GM19025 (cell line): ENCODE data around the gene TARS1.

ENCODE experiments used
- ATAC-seq: cut with Tn5 transposase; IDR thresholded peaks from one replicate; pipeline ENCODE4 v1.9.1; 2021; ENCODE audit warnings: mild to moderate bottlenecking, low read depth, moderate library complexity; ENCODE audit not compliant: unreplicated experiment

Gene TARS1

DNA sequence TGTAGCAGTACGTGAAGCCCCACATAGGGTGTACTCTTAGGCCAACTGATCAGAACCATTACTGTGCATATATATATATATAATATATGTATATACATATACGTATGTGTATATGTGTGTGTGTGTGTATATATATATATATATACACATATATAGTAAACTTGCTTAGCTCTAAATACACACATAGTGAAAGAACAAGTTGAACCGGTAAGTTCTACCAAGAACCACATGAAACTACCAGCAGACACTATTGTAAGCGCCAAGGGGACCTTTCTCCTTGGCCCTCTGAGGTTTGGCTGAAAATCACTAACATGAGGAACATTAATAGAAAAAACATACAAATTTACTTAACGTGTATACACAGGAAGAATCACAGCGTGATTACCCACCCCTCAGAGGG, 1.8 kb upstream of the TARS1 start:
- no peak for ATAC-seq

DNA sequence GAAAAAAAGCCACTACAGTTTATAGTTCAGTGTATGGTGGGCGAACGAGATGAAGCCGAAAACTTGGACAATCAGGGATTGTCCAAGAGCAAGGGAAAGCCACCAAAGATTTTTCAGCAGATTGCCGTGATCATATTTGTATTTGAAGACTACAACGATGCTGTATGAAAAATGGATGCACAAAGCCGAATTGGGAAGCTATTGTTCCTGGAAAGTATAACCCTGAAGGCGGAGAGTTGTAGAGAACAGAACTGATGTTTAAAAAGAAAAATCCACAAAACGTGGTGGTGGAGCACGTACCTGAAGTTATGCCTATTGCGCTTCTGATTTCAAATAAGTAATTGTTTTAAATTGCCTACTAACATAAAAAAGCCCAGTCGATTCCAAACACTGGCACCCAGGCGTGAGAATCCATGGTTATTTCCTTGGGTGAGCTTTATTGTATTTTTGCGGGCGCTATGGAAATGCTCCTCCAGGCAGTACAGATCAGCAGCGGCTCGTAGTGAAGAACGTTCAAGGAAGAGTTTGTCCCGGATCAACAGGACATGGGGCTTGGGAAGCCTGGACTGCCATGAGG, 772 bp upstream of the TARS1 start:
- no peak for ATAC-seq

DNA sequence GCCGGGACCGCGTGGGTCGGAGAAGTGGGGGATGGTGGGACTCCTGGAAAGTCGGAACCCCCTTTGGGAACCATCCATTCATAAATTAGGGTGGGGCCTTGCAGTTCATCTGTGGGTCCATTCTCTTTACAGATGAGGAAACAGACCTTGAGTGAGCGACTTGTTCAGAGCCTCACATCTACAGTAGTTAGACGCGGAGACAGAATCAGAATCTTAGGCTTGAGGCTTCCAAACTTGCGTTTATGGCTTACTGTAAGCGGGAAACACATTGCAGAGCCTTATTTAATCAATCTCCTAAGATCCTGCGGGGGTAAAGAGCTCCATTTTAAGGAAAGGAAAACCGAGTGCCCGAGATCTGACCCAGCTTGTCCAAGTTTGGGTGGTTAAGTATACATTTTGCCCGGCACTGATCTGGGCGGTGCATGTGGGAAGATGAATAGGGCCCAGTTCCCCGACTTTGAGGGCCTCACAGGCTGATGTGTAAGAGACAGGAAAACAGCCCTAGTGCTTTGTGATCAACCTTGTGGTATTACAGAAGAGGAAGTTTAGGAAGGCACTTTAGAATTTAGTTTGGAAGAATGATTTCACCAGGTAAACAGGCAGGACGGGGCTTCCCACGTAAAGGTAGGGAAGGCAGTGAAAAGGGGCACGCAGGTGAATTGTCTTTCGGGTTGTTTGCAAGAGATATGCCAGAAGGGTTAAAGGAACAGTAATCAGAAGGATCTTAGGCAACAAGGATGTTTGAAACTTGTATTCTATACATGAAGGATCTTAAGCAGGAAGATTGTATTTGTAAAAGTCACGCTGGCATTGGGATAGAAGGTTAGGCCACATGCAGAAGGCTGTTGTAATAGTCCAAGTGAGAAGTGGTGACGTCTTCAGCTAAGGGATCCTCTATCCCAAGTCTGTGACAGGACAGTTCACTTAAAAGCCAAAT, 744 bp downstream of the TARS1 start:
- no peak for ATAC-seq

DNA sequence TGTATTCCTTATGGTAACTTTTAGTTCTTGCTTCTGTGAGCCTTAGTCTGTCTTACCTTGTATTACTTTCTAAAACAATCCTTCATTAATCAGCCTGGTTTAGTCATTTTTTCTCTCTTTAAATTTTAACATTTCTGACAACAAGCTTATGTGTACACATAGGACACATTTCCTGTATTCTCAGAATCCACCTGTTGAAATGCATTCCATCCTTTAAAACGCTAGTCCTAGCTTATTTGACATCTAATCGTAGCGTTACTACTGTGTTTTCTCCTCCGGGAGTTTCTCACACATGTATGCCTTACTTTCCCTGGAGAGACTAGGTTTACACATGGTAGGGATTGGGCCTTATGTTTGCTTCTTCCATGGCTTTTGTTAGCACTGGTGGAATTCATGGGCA, 3.8 kb downstream of the TARS1 start:
- no peak for ATAC-seq

DNA sequence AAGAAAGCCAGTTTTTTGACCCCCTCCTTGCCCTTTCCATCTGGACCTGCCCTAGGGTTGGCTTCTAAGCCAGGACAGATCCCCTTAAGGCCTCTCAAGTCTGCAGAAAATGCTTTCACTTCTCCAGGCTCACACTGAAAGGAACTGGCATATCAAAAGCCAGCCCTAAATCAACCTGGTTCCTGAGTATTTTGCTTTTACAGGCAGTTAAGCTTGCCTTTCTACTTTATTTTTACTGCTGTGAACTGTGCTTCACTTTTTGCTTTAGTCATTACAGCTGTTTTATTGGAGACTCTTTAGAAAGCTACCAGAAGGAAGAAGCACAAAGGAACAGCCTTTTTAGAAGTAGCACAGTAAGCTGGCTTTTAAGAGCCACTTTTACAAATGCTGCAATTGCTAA, 5.0 kb downstream of the TARS1 start:
- no peak for ATAC-seq

DNA sequence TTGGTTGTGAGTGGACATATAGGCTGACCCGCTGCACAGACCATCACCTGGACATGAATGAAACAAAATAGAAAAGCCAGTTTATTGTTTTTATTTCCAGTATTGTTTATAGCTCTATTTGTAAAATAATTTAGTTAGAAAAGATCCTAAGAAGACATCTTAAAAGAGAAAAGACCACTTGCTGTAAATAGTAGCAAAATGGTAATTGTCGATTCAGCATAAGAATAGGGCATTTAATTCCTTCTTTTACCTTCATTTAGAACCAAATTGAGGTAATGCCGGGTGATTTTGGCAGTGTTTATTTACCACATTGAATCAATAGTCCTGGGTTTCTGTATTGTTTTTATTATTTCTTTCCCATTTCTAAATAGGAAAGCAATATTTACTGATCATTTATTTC, 7.4 kb downstream of the TARS1 start:
- ATAC-seq: no peak

DNA sequence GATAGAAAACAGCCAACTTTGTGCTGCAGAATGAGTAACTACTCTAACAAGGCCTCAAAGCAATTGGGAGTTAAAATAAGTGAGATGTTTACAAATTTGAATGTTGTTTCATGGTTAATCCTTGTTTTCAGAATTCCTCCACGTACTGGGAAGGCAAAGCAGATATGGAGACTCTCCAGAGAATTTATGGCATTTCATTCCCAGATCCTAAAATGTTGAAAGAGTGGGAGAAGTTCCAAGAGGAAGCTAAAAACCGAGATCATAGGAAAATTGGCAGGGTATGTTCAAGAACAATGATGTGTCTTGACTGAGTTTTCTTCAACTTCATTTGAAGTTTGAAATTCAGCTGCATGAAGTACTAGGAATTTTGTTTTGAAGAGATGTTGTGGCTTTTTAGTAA, 16.4 kb downstream of the TARS1 start:
- no peak for ATAC-seq

DNA sequence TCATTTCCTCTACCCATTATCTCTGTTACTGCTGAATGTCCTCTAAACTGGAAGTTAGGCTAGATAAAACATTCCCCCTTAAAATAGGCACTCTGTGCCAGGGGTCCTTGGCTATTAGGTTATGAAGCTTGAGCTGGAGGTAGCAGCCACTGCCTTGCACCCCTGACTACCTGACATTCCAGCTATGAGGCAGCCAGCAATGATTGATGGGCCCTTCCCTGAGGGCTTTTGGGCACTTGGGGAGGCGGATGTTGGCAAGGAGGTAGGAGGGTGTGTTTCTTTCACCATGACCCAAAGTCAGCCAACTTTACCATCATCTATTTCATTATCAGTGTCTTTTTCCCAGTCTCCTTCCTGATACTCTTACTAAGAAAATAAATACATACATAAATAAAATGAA, 17.1 kb downstream of the TARS1 start:
- ATAC-seq: no peak

DNA sequence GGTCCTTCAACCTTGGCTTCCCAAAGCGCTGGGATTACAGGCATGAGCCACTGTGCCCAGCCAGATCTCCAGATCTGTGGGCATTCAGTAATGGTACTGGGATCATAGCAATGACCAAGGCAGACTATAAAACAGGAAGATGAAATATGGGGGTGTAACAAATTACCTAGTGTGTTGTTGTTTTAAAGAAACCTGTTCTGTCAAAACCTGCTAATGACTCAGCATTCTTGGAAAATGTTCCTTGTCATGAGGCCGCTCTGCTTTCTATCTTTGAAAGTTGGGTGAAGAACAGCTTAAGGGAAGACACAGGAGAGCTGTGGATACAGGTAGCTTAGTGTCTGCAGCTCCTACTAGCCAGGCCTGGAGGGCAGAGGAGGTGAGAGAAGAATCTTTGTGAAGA, 19.4 kb downstream of the TARS1 start:
- no peak for ATAC-seq

DNA sequence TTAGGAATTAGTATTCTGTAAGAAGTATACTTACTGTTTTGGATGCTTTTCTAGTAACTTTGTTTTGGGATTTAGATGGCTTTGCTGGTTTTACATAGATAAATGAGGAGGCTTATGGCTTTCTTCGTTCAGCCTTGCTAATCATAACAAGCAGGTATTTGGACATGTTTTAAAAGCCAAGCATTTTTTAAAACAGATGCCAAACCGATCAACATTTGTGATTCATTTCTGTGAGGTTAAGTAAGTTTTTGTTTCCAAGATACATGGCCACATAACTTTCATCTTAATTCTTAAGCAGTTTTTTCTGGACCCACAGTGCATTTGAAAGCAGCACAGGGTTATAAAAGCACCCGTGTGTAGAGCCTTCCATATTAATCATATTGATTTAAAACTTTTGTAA, 21.7 kb downstream of the TARS1 start:
- no peak for ATAC-seq

DNA sequence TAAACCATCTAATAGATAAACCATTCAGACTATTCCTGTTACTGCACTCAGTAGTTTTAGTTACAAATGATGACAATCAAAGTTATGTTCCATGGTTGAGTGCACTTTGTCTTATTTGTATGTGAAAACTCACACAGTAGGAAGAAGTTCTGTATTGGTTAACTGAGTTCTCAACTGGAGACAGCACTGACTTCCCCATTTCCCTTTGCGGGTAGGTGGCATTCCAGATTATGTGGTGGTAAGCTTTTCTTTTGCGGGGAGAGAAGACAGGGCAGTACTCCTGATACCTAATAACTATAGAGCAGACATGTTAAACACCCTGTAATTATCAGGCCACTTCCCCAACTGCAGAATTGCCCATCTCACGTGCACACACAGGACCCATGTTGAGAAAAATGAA, 24.4 kb downstream of the TARS1 start:
- no peak for ATAC-seq

DNA sequence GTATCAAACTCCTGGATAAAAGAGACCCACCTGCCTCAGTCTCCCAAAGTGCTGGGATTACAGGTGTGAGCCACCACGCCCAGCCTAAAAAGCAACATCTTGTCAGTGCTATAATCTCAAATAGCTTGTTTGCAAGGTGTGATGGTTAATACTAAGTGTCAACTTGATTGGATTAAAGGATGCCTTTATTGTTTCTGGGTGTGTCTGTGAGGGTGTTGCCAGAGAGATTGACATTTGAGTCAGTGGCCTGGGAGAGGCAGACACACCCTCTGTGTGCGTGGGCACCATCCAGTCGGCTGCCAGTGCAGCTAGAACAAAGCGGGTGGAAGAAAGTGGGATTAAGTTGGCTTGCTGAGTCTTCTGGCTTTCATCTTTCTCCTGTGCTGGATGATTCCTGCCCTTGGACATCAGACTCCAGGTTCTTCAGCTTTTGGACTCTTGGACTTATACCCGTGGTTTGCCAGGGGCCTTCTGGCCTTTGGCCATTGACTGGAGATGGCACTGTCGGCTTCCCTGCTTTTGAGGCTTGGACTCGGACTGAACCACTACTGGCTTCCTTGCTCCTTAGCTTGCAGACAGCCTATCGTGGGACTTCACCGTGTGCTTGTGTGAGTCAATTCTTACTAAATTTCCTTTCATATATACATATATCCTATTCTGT, 28.1 kb downstream of the TARS1 start:
- ATAC-seq: no peak

DNA sequence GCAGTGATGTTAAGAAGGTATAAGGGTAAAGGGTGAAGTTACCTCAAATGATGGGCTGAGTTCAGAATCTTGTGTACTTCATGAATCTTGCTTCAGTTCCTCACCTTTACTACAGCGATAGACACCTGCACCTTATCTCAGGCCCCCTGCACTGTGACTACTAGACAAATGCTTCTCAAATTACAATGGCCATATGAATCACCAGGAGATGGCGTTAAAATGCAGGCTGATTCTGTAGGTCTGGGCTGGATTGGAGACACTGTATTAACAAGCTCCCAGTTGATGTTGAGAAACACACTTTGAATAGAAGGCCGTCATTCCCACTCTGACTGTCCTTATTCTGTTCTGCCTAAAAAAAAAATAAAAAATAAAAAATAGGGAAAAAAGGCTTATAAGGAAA, 29.8 kb downstream of the TARS1 start:
- no peak for ATAC-seq

DNA sequence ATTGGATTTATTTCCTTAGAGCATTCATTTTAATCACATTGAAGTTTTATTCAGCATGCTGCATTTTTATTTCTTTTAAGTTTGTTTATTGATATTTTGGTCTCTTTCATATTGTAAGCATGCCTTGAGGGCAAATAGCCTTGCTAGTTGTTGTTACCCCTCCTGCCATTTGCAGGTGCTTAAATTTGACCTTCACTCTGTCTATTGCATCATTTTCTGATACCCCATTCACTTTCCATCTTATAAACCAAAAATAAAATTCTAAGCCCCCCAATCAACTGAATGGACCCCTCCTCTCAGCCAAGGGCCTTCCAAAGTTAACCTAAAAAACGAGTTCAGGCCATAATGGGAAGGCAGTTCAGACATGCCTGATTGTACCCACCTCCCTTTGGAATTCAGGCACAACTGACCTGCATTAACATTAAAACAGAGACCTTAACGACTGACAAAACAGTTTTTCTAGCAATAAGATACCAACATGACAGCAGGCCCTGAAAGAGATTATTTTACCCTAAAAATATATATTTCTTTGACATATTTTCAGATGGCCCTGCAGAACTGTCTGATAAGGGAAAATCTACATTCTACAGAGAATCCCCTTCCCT, 32.1 kb downstream of the TARS1 start:
- no peak for ATAC-seq

DNA sequence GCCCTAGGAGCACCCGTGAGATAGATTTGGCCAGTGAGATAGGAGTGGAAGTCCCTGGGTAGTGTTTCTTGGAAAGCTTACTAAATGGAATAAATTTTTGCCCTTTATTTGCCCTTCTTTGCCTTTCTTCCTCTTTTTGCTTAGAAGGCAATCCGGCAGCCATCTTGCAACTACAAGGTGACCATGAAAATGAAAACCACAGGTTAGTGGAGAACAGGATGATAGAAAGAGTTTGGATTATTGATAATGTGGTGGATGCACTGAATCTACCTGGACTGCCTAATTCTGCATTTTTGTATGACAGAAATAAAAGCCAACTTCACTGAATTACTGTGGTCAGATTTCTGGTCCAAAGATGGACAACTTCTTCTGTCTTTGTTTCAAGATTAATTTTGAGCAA, 33.2 kb downstream of the TARS1 start:
- no peak for ATAC-seq

DNA sequence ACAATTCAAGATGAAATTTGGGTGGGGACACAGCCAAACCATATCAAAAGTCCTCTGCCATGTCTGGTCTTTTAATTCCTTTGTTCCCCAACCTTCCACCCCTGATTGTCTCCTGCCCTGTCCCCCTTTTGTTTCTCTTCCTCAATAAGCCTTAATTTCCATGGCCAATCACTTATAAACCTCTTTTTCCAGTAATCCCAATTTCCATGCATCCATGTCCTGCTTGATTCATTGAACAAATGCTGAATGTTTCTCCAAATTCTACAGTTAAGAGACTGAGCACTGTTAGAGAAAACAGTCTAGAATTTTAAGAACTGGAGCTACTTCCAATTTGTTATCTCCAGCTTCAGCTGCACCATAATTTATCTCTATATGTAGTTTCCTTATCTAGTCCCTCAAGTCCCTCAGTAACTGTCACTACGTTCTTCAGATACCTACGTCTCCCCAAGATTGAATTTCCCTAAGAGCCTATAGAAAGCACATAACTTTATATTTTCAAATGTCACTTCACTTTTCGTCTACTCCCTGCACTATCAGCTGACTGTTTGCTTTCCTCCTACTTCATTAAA, 34.2 kb downstream of the TARS1 start:
- ATAC-seq: no peak

DNA sequence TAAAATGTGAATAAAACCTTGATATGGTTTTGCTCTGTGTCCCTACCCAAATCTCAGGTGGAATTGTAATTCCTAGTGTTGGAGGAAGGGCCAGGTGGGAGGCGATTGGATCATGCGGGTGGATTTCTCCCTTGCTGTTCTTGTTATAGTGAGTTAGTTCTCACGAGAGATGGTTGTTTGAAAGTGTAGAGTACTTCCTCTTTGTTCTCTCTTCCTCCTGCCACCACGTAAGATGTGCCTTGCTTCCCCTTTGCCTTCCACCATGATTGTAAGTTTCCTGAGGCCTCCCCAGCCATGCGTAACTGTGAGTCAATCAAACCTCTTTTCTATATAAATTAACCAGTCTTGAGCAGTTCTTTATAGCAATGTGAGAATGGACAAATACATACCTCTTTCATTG, 34.9 kb downstream of the TARS1 start:
- ATAC-seq: no peak

DNA sequence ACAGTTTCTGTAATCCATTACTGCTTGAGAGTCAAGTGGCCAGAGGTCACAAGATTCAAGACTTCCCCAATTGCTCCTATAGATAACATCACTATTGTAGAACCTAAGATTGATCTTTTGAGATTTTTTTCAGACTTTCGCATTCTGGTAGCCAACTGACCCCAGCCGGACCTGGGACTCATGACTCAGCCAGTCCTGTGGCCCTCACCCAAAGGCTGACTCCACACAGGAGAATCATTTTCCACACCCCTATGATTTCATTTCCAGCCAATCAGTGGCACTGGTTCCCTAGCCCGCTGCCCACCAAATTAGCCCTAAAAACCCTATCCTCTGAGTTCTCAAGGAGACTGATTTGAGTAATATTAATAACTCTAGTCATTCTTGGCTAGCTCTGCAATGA, 36.2 kb downstream of the TARS1 start:
- ATAC-seq: no peak

DNA sequence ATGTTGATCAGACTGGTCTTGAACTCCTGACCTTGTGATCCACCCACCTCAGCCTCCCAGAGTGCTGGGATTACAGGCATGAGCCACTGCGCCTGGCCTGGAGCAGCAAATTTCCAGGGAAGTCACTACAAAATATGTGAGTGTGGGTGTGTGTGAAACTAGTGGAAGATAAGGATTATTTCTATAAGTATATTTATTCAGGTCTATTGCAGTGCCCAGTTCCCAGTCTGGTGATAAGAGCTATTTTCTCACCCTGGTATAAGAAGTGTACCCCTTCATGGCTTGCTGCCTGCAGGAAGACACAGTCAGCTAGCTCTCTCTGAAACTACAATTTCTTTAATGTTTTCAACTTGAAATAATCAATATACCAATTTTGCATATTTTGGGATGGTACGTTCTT, 37.1 kb downstream of the TARS1 start:
- ATAC-seq: no peak

DNA sequence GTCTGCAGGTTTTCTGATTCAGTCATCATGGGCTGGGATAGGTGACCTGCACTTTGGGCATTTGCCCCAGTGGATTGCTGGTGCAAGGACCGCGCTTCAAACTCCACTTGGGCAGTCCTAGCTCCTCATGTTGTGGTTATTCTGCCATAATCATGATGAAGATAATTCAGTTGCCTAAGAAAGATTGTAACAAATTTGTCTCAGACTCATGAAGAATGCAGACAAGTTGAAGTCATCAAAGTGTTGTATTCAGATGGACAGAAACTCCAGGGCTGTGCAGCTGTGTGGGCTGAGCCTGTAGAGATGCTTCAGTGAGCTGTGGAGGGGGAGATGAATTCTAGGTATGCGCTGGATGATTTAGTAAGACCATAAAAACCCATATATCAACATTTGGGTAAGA, 38.5 kb downstream of the TARS1 start:
- no peak for ATAC-seq

DNA sequence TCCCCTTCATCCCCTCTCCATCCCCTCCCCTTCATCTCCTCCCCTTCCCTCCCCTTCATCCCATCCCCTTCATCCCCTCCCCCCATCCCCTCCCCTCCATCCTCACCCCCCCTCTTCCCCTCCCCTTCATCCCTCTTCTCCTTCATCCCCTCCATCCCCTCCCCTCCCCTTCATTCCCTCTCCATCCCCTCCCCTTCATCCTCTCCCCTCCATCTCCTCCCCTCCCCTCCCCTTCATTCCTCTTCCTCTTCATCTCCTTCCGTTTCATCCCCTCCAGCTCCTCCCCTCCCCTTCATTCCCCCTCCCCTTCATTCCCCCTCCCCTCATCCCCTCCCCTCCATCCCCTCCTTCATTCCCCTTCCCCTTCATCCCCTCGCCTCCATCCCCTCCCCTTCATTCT, 40.1 kb downstream of the TARS1 start:
- ATAC-seq: no peak
